Keratinocyte (primary cell): ENCODE results near the gene SLC8A1. TPM values are rescaled to one million over a fixed set of nuclear protein-coding genes. Genes with fewer than 3 reads are reported as not detected.

Experiments used
- DNase-seq: peaks from one replicate; pipeline ENCODE4 v3.0.0-alpha.2; 2011; ENCODE audit warnings: low read depth, missing footprints, low spot score
- FAIRE-seq: peaks from 2 replicates; lab custom pipeline; 2011; peaks lifted over from hg19 to GRCh38; lab: Jason Lieb, UNC
- H2AFZ ChIP-seq: 2 replicates; pipeline ENCODE4 v1.6.0; 2012; ENCODE audit warnings: low read length, control low read depth, inconsistent platforms; ENCODE audit not compliant: control insufficient read depth
- H3K27ac ChIP-seq: 2 replicates; pipeline ENCODE4 v1.5.1; 2011; ENCODE audit warnings: low read length; ENCODE audit not compliant: control insufficient read depth, insufficient read depth
- H3K27me3 ChIP-seq: 3 replicates; pipeline ENCODE4 v1.6.0; 2011; ENCODE audit warnings: low read length; ENCODE audit not compliant: control insufficient read depth, insufficient read depth; ENCODE audit errors: extremely low read depth
- H3K36me3 ChIP-seq, 2 experiments: 2 replicates in 1 of 2; 3 replicates in 1 of 2; pipeline ENCODE4 v1.5.1; 2011; ENCODE audit warnings: low read length in 2 of 2, mild to moderate bottlenecking in 1 of 2; ENCODE audit not compliant: control insufficient read depth in 2 of 2, insufficient read depth in 2 of 2; ENCODE audit errors: extremely low read depth in 1 of 2
- H3K4me1 ChIP-seq: 3 replicates; pipeline ENCODE4 v1.5.1; 2011; ENCODE audit warnings: low read length; ENCODE audit not compliant: control insufficient read depth, insufficient read depth; ENCODE audit errors: extremely low read depth
- H3K4me2 ChIP-seq: 3 replicates; pipeline ENCODE4 v1.6.0; 2011; ENCODE audit warnings: low read depth, low read length; ENCODE audit not compliant: control insufficient read depth, insufficient read depth; ENCODE audit errors: extremely low read depth
- H3K4me3 ChIP-seq, 3 experiments: fragments of 200-600 bp in 1 of 3; sonication (generic) in 1 of 3; 2 replicates in 2 of 3; 3 replicates in 1 of 3; pipeline ENCODE4 v1.5.1; 2011 to 2016; ENCODE audit warnings: low read length in 3 of 3, mild to moderate bottlenecking in 3 of 3, control low read depth in 2 of 3, inconsistent platforms in 1 of 3, low read depth in 1 of 3, mixed read lengths in 1 of 3, mixed run types in 1 of 3, moderate library complexity in 1 of 3; ENCODE audit not compliant: control insufficient read depth in 2 of 3, insufficient read depth in 2 of 3; ENCODE audit errors: extremely low read depth in 1 of 3
- H3K79me2 ChIP-seq: 2 replicates; pipeline ENCODE4 v1.6.0; 2012; ENCODE audit warnings: low read length; ENCODE audit not compliant: control insufficient read depth, insufficient read depth
- H3K9ac ChIP-seq: 3 replicates; pipeline ENCODE4 v1.6.0; 2011; ENCODE audit warnings: low read length; ENCODE audit not compliant: control insufficient read depth, insufficient read depth; ENCODE audit errors: extremely low read depth
- H3K9me1 ChIP-seq: 3 replicates; pipeline ENCODE4 v1.6.0; 2011; ENCODE audit warnings: low read length; ENCODE audit not compliant: control insufficient read depth, insufficient read depth; ENCODE audit errors: extremely low read depth
- H3K9me3 ChIP-seq: 2 replicates; pipeline ENCODE4 v1.5.1; 2012; ENCODE audit warnings: low read depth, low read length; ENCODE audit not compliant: control insufficient read depth
- H4K20me1 ChIP-seq: 3 replicates; pipeline ENCODE4 v1.6.0; 2011; ENCODE audit warnings: low read length; ENCODE audit not compliant: control insufficient read depth, insufficient read depth; ENCODE audit errors: extremely low read depth
- EZH2 ChIP-seq: IDR thresholded peaks from one replicate; pipeline ENCODE4 v1.6.1; 2012; ENCODE audit warnings: inconsistent platforms, mild to moderate bottlenecking, low read length, moderate library complexity
- dilution Hi-C: fragments of 300-500 bp; cut with MboI; formaldehyde crosslinking; loops from one replicate; pipeline ENCODE4 v1.7.0; 2020; ENCODE audit warnings: low sequenced_read_pairs; ENCODE audit not compliant: extremely low pct_ligation_motif_present
- polyA plus RNA-seq, 5 experiments: library from polyadenylated mRNA; depleted of rRNA in 3 of 5; stranded (reverse) in 3 of 5; stranded (forward) in 1 of 5; unstranded in 1 of 5; fragments of >200 nt; gene quantifications; 1 replicate in 1 of 5; 2 replicates in 3 of 5; 3 replicates in 1 of 5; pipeline versions ENCODE4 v1.2.1 to v1.2.3, GENCODE V29; 2011 to 2012; ENCODE audit warnings: missing spikeins in 2 of 5, low read depth in 1 of 5, low replicate concordance in 1 of 5
- TF ChIP-seq, protein P1 (sequence below), 3 experiments: IDR thresholded peaks in 1 of 3; conservative IDR thresholded peaks in 1 of 3; optimal IDR thresholded peaks in 1 of 3; 2 replicates in 2 of 3; 3 replicates in 1 of 3; pipeline versions ENCODE3 to v1.5.1; 2011; ENCODE audit warnings: low read length in 3 of 3, mild to moderate bottlenecking in 3 of 3, moderate library complexity in 2 of 3, control low read depth in 1 of 3, inconsistent platforms in 1 of 3; ENCODE audit not compliant: insufficient read depth in 2 of 3; ENCODE audit errors: extremely low read depth in 1 of 3

The SLC8A1 gene
- polyA plus RNA-seq, 1 donor (not counting 4 experiments of a cell fraction or from before 2014, with no cell fraction given) = 2.7 TPM

DNA sequence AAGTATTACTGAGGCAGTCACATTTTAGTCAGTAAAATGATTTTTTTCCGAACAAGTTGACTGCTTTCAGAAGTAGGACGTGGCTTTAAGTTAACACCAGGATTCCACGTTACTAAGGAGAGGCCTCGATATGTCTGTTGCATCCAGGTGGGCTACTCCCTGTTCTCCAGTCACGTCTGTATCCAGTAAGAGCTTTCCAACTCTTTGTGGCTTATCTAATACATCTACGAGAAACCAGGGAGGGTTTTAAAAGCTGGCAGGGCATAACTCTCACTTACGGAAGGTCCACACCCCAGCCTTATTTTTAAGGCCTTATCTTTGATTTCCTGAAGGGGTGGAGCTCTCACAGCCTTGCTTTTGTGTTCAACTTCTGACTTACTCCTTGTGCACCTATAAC is 99.2 kb downstream of the SLC8A1 start:
- H3K36me3 ChIP-seq = no peaks in the 10 kb centered on the region
- no peaks in the 10 kb centered on the region for H3K9me1 ChIP-seq
- H4K20me1 ChIP-seq = no peaks in the 10 kb centered on the region
- no peaks in the 10 kb centered on the region for H3K27me3 ChIP-seq
- H3K9me3 ChIP-seq = no peaks in the 10 kb centered on the region
- no peak overlapping the region for H3K4me3 ChIP-seq
- no peak for TF ChIP-seq EZH2
- TF ChIP-seq, protein P1, sequence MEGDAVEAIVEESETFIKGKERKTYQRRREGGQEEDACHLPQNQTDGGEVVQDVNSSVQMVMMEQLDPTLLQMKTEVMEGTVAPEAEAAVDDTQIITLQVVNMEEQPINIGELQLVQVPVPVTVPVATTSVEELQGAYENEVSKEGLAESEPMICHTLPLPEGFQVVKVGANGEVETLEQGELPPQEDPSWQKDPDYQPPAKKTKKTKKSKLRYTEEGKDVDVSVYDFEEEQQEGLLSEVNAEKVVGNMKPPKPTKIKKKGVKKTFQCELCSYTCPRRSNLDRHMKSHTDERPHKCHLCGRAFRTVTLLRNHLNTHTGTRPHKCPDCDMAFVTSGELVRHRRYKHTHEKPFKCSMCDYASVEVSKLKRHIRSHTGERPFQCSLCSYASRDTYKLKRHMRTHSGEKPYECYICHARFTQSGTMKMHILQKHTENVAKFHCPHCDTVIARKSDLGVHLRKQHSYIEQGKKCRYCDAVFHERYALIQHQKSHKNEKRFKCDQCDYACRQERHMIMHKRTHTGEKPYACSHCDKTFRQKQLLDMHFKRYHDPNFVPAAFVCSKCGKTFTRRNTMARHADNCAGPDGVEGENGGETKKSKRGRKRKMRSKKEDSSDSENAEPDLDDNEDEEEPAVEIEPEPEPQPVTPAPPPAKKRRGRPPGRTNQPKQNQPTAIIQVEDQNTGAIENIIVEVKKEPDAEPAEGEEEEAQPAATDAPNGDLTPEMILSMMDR (optimal IDR thresholded peaks at IDR 0.05 in 1 of 3, IDR thresholded peaks at IDR 0.05 in 1 of 3, conservative IDR thresholded peaks at IDR 0.05 in 1 of 3; ENCODE audit: extremely low read depth in 1 of 3, insufficient read depth in 2 of 3, low read length in 3 of 3) = no peak
- H3K9ac ChIP-seq = no peak overlapping the region
- H3K4me2 ChIP-seq = no peak overlapping the region
- H2AFZ ChIP-seq = no peak overlapping the region
- peaks cover 4% of the 10 kb centered on the region for H3K4me1 ChIP-seq
- dilution Hi-C loops = no loop called here
- H3K79me2 ChIP-seq = no peaks in the 10 kb centered on the region
- no peak overlapping the region for H3K27ac ChIP-seq
- FAIRE-seq (no peak), DNase-seq (no peak)

DNA sequence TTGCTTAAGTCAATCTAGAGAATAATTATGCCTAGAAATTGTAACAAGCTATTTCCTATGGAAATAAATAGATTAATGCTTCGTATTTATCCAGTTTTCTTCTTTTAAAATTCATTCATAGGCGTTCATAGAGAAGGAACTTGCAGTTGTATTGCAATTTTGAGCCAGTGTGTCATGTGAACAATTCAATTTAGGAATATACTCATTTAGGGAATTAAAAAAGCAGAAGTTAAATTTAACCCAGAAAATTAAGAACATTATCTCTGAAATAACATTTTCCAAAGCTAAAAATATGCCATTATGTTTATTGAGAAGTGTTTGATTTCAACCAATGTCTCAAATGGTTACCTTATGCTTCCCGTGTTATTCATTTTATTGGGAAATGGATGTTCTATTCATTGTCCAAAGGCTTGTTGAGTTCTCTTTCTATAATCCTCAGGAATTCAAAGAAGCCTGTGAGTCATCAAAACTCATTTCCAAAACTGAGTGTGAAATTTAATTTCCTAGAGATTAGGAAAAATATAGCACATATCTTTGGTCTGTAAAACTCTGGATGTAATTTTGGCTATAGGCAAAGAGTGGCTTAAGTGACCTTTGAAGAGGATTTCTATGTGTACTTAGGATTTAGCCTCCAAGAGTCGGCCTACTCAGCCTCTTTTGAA is 99.7 kb downstream of the SLC8A1 start:
- Histone ChIP-seq H3K36me3 (no peaks in the 10 kb centered on the region), H3K9me3 (no peaks in the 10 kb centered on the region), H3K4me1 (peaks cover 4% of the 10 kb centered on the region), H3K9ac (no peak overlapping the region), H3K27me3 (no peaks in the 10 kb centered on the region), H3K79me2 (no peaks in the 10 kb centered on the region), H3K27ac (no peak overlapping the region), H4K20me1 (no peaks in the 10 kb centered on the region), H2AFZ (no peak overlapping the region), H3K9me1 (no peaks in the 10 kb centered on the region), H3K4me3 (no peak overlapping the region), H3K4me2 (no peak overlapping the region)
- dilution Hi-C loops = no loop called here
- DNase-seq (no peak), FAIRE-seq (peak; percentile 13)
- TF ChIP-seq, protein P1 (optimal IDR thresholded peaks at IDR 0.05 in 1 of 3, IDR thresholded peaks at IDR 0.05 in 1 of 3, conservative IDR thresholded peaks at IDR 0.05 in 1 of 3; ENCODE audit: extremely low read depth in 1 of 3, insufficient read depth in 2 of 3, low read length in 3 of 3) = no peak
- TF ChIP-seq EZH2 = no peak
